Prostate gland (tissue), 2 donors: ENCODE measurements around the gene ZNF200. TPM values are rescaled to one million over a fixed set of nuclear protein-coding genes. Genes with fewer than 3 reads are reported as not detected.

Experiments used
- DNase-seq: peaks from one replicate; pipeline ENCODE4 v3.0.0-alpha.2; 2019; ENCODE audit warnings: low spot score
- H3K27ac ChIP-seq, 2 donors: fragments of 200-600 bp; sonication (generic); 2 replicates each; pipeline ENCODE4 v1.5.1; 2017 to 2019
- H3K27me3 ChIP-seq: fragments of 200-600 bp; sonication (generic); replicated peaks from 2 replicates; pipeline ENCODE4 v1.5.1; 2019; ENCODE audit not compliant: insufficient read depth
- H3K36me3 ChIP-seq, 2 donors: fragments of 200-600 bp; sonication (generic); 1 replicate in 1 of 2; 2 replicates in 1 of 2; pipeline versions ENCODE4 v1.5.1 to v1.8.1; 2017 to 2019
- H3K4me1 ChIP-seq: fragments of 200-600 bp; sonication (generic); replicated peaks from 2 replicates; pipeline ENCODE4 v1.5.1; 2019
- H3K4me3 ChIP-seq, 2 donors: fragments of 200-600 bp; sonication (generic); 2 replicates each; pipeline ENCODE4 v1.5.1; 2017 to 2019
- H3K9me3 ChIP-seq: fragments of 200-600 bp; sonication (generic); 2 replicates; pipeline ENCODE4 v1.5.1; 2017
- CTCF ChIP-seq, 4 experiments: fragments of 200-600 bp in 2 of 4; fragments of 450-650 bp in 2 of 4; sonication (generic) in 2 of 4; IDR thresholded peaks; 1 replicate in 3 of 4; 2 replicates in 1 of 4; pipeline ENCODE4 v1.5.1; 2016 to 2019; ENCODE audit warnings: antibody characterized with exemption in 4 of 4, mild to moderate bottlenecking in 2 of 4, moderate library complexity in 2 of 4
- POLR2A ChIP-seq: fragments of 450-650 bp; IDR thresholded peaks from one replicate; pipeline ENCODE4 v1.6.1; 2016; ENCODE audit warnings: antibody characterized with exemption, mild to moderate bottlenecking
- POLR2AphosphoS5 ChIP-seq: sonication (generic); formaldehyde crosslinking; IDR thresholded peaks from one replicate; pipeline ENCODE4 v1.6.1; 2017; ENCODE audit warnings: antibody characterized with exemption
- WGBS: methylation state at CpG from one replicate; pipeline ENCODE4 v1.1.5; 2018; 5-methylcytosine and 5-hydroxymethylcytosine counted together
- intact Hi-C: fragments of 100-400 bp; cut with DNase I; formaldehyde crosslinking; loops from one replicate; pipeline ENCODE4 v1.14.2; 2022
- total RNA-seq, 2 donors: library from RNA; depleted of rRNA; stranded (reverse); fragments of >200 nt; gene quantifications; one replicate each; pipeline ENCODE4 v1.1.0, GENCODE V29; 2016

ZNF200 gene
- total RNA-seq, 2 donors from 2014 or later: 8.2 to 18.6 TPM

GRCh38 chr16:3268294-3268693 lies 33.3 kb upstream of the ZNF200 start:
- no peaks in the 10 kb centered on the region for H3K4me1 ChIP-seq
- WGBS: 75% methylated on average over 1 of the region's 1 CpG
- H3K9me3 ChIP-seq: no peaks in the 10 kb centered on the region
- H3K27me3 ChIP-seq: no peaks in the 10 kb centered on the region
- H3K27ac ChIP-seq: no peak overlapping the region
- intact Hi-C loops: loop anchor here (10.0 kb wide), 1 partner anchor 113 kb away; no protein-coding TSS in a partner anchor
- no peak overlapping the region for H3K4me3 ChIP-seq
- no peaks in the 10 kb centered on the region for H3K36me3 ChIP-seq
- no peak for DNase-seq
- TF ChIP-seq CTCF (IDR thresholded peaks at IDR 0.05) (no peak), POLR2AphosphoS5 (no peak), POLR2A (no peak)

GRCh38 chr16:3266873-3267537 lies 32.0 kb upstream of the ZNF200 start:
- H3K27ac ChIP-seq: no peak overlapping the region
- intact Hi-C loops: loop anchor here (10.0 kb wide), 1 partner anchor 112 kb away; no protein-coding TSS in a partner anchor
- H3K9me3 ChIP-seq: no peaks in the 10 kb centered on the region
- DNase-seq: no peak
- WGBS: 61% methylated on average over 5 of the region's 5 CpGs
- H3K4me3 ChIP-seq: no peak overlapping the region
- H3K36me3 ChIP-seq: no peaks in the 10 kb centered on the region
- no peaks in the 10 kb centered on the region for H3K27me3 ChIP-seq
- TF ChIP-seq CTCF (IDR thresholded peaks at IDR 0.05): peak in 2 of 4 experiments; percentile 10 to 25
- TF ChIP-seq POLR2AphosphoS5: no peak
- H3K4me1 ChIP-seq: no peaks in the 10 kb centered on the region

GRCh38 chr16:3264137-3265036 lies 29.4 kb upstream of the ZNF200 start:
- TF ChIP-seq POLR2AphosphoS5: peak; percentile 95
- TF ChIP-seq CTCF (IDR thresholded peaks at IDR 0.05): peak in 1 of 4 experiments; percentile 9
- peak; percentile 81 for TF ChIP-seq POLR2A
- intact Hi-C loops: loop anchor here (2.0 to 10.0 kb wide), 3 partner anchors 18 to 192 kb away; partner anchors contain the start of gene ZNF263

GRCh38 chr16:3262517-3262916 lies 27.6 kb upstream of the ZNF200 start:
- Histone ChIP-seq H3K9me3 (no peaks in the 10 kb centered on the region), H3K27ac (no peak overlapping the region), H3K4me1 (no peaks in the 10 kb centered on the region), H3K27me3 (no peaks in the 10 kb centered on the region), H3K4me3 (no peak overlapping the region), H3K36me3 (no peaks in the 10 kb centered on the region)
- 94% methylated on average over 4 of the region's 4 CpGs for WGBS
- intact Hi-C loops: loop anchor here (10.0 kb wide), 1 partner anchor 108 kb away; no protein-coding TSS in a partner anchor
- TF ChIP-seq CTCF (IDR thresholded peaks at IDR 0.05) (no peak), POLR2AphosphoS5 (no peak), POLR2A (no peak)
- DNase-seq: no peak

More at GRCh38 chr16:3264137-3265036, 29.4 kb upstream of the ZNF200 start:
- 2% methylated on average over 61 of the region's 77 CpGs for WGBS
- H3K9me3 ChIP-seq: no peaks in the 10 kb centered on the region
- peak overlapping the region; percentile 95 to 96 for H3K27ac ChIP-seq
- H3K4me1 ChIP-seq: no peaks in the 10 kb centered on the region
- H3K36me3 ChIP-seq: no peaks in the 10 kb centered on the region
- H3K4me3 ChIP-seq: peak overlapping the region; percentile 61 to 63
- no peaks in the 10 kb centered on the region for H3K27me3 ChIP-seq
- peak; percentile 96 for DNase-seq
